DMS153 (cell line): ENCODE measurements around the gene VEZT.
"Not testable (repeated sequence)": the region's sequence is repeated elsewhere in the genome, so short reads cannot be mapped to it uniquely, and the experiment has no call there.

ENCODE experiments used
- DNase-seq: peaks from one replicate; lab custom pipeline; 2025; lab: John Stamatoyannopoulos, UW

Gene VEZT

DNA sequence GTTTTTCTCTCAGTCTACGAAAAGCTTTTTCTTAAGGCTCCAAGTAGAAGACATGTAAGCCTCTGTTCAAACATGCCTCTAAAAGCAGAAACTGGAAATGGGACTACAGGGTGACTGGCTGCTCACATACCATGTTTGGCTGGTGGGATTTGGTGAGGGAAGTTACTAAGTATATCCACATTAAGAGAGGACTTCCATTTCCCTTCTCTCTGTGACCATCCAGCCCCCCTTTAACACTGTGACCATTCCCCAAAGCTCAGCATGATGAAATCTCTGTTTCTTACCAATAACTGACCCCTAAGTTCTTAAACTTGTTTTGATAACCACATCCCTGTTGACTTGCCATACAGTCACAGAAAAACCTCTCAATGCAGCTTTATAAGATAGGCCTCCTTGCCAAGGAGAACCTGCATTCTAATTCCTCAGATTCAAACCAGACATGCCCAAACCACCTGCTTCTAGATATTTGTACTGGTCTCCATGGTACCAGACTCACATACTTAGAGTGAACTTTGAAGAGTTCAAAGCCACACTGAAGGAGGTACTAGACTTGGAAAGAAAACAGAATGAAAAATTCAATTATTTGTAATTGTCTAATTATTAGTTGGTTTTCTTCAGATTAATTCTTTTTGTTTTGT, 102.2 kb downstream of the VEZT start:
- DNase-seq, result no peak

DNA sequence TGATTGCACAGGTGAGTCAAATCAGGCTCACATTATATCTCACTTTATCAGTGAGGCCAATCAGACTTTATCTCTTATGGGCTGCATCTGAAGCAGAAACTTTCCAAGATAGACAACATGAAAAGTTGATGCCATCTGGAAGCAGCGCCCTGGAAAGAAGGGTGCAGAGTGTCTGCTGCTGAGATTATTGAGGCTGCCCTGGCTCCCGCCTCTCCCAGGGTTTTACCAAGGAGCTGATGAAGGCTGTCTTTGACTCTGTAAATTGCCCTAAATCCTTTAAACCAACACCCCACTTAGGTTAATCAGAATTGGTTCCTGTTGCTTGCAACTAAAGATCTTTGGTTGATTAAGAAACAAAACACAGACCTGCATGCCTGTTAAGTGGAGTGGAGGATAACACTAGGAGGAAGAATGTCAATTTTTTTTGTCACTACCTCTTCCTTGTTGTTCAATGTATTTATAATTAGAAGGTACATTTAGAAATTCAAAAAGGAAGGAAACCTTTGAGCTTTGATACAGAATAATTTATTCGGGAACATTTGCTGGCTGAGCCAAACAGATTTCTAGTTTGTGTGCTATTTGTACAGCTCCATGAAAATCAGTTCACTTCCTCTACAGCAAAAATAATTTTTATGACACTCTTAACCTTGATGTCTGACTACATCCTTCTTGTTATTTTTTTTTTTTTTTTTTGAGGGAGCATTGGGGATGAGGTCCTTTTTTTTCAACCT, 104.1 kb downstream of the VEZT start:
- no peak for DNase-seq

GRCh38 chr12:95322326-95322725, 104.7 kb downstream of the VEZT start:
- no peak for DNase-seq

- DNase-seq, result no peak
Measured at GRCh38 chr12:95323212-95323611, 105.6 kb downstream of the VEZT start.

DNA sequence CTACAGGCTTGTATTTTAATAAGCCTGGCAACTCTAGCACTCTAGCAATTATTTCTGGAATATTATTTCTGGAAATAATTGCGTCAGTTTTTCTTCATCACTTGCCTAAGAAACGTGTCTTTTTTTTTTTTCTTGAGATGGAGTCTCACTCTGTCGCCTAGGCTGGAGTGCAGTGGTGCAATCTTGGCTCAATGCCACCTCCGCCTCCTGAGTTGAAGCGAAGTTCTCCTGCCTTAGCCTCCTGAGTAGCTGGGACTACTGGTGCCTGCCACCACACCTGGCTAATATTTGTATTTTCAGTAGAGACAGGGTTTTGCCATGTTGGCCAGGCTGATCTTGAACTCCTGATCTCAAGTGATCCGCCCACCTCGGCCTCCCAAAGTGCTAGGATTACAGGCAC, 106.6 kb downstream of the VEZT start:
- DNase-seq, result not testable (repeated sequence)

DNA sequence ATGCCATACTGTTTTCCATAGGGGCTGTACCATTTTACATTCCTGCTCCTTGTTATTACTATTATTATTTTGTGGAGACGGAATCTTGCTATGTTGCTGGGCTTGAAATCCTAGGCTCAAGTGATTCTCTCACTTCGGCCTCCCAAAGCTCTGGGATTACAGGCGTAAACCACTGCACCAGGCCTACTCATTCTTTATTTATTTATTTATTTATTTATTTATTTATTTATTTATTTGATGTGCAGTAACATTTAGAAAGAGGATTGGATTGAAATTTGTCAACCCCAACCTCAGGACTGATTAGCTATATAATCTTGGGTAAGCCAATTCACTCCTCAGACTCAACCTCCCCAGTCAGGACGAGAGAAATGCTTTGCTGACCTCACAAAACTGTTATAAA, 107.9 kb downstream of the VEZT start:
- no peak for DNase-seq

GRCh38 chr12:95326445-95326844, 108.8 kb downstream of the VEZT start:
- no peak for DNase-seq

DNA sequence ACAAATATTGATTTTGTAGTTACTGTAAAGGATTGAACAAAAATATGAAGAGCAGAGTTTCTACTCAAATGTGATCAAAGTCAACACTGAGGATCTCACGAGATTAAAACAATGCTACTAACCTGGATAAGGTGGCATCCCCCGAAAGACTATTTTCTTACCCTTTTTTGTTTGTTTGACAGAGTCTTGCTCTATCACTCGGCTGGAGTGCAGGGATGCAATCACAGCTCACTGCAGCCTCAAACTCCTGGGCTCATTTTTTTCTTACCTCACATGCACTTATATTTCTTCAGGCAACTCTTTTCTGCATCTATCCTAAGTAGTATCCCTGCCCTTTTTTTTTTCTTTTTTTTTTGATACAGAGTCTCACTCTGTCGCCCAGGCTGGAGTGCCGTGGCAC, 109.2 kb downstream of the VEZT start:
- no peak for DNase-seq

DNA sequence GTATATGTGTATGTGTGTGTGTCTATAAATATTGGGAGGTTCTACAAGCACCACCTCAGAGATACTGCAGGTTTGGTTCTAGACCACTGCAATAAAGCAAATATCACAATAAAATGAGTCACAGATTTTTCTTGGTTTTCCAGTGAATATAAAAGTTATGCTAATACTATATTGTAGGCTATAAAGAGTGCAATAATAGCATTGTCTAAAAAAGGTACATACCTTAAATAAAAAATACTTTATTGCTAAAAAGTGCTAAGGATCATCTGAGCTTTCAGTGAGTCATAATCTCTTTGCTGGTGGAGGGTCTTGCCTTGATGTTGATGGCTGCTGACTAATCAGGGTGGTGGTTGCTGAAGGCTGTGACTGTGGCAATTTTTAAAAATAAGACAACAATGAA, 111.1 kb downstream of the VEZT start:
- DNase-seq, result no peak

GRCh38 chr12:95335948-95336347, 118.3 kb downstream of the VEZT start:
- DNase-seq, result peak; percentile 61

DNA sequence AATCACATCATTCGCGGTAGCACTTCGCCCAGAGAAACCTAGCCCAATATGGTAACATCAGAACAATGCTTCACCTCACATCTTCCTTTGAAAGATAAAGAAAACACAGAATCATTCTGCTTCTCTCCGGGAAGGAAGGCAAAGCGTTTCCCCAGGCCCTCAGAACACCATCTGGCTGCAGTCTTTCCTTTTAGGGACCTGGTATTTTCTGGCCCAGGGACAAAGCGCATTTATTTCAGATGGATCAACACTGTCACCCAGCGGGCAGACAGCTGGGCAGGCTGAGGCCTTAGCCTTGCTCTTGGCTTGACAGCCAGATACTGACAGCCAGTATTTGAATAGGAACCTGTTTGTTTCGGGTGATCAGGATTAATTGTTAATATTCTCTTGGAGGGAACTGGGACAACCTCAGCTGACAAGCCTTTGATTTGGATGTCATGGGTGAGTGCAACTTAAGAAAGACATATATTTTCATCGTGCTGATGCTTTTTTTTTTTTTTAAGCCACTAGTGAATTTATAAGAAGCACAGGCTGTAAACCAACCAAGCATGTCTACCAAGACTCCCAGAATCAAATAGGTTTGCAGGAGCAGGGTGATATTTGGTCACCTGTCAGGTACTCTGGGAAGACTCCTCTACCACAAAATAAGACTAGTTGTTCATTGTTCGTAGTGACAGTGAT, 118.9 kb downstream of the VEZT start:
- peak; percentile 87 for DNase-seq

- DNase-seq, result no peak
Measured at GRCh38 chr12:95337146-95337545, 119.5 kb downstream of the VEZT start.

GRCh38 chr12:95339086-95339788, 121.6 kb downstream of the VEZT start:
- DNase-seq, result no peak

DNA sequence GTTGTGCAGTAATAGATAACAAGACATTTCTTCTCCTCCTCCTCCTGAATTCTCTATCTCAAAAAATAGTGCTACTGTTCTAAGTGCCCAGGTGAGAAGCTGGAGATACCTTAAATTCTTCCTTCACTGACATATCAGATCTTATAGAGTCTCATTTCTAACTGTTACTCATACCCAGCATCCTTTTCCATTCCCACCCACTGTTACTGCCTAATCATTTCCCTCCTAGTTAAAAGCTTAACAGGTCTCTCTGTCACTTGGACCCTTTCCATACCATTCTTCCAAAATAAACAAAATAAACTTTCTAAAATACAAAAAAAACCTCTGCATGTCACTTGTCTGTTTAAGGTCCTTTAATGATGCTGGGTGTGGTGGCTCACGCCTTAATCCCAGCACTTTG, 124.4 kb downstream of the VEZT start:
- DNase-seq, result no peak

DNA sequence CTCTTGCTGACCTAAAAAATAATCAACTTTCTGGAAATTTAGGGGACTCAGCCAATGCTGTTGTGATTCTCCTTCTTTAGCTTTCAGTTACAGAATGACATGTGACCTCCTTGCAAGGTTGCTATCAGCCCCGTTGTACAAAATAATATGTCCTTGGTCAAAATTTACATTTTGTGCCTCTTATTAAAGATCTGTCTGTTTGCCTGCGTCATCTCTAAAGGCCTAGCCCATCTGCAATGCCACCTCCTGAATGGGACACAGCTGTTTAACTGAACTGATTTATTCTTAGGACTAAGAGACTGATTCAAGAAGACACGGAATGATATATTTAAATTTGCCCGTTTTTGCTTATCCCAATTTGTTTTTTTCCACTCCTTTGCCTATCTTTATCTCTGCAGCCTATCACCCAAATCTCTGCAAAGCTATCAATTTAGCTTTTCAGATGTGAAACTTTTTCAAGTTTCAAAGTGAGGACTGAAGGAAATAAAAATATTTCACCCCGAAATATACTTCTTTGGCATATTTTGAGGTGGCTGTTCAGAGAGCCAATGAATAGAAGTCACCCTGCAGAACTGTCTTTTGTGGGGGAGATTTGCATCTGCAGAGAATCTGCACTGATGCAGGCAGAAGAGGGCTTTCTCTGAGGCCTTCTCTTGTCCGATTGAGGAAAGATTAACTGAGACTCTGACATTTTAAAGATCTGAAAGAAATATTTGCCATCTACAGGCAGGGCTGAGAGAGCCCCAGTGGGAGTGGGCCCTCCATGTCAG, 126.0 kb downstream of the VEZT start:
- DNase-seq, result no peak

GRCh38 chr12:95349291-95349690, 131.7 kb downstream of the VEZT start:
- DNase-seq, result no peak

- DNase-seq, result no peak
Measured at GRCh38 chr12:95351748-95352147, 134.1 kb downstream of the VEZT start.
